NT2/D1 (cell line): ENCODE measurements around the gene COTL1.
"Not testable (repeated sequence)": the region's sequence is repeated elsewhere in the genome, so short reads cannot be mapped to it uniquely, and the experiment has no call there.

Experiments
- DNase-seq: peaks from one replicate; pipeline ENCODE4 v3.0.0-alpha.2; 2011; ENCODE audit warnings: low read depth, low spot score
- H3K27me3 ChIP-seq: 2 replicates; pipeline ENCODE4 v1.6.0; 2011; ENCODE audit warnings: mild to moderate bottlenecking; ENCODE audit not compliant: insufficient read length, insufficient read depth
- H3K36me3 ChIP-seq: 2 replicates; pipeline ENCODE4 v1.6.1; 2011; ENCODE audit warnings: mild to moderate bottlenecking, low read length, mixed read lengths; ENCODE audit not compliant: insufficient read depth, insufficient read length
- H3K4me1 ChIP-seq: 2 replicates; pipeline ENCODE4 v1.5.1; 2011; ENCODE audit not compliant: insufficient read depth, insufficient read length
- H3K4me3 ChIP-seq: 2 replicates; pipeline ENCODE4 v1.5.1; 2011; ENCODE audit warnings: low read depth; ENCODE audit not compliant: insufficient read length
- H3K9ac ChIP-seq: 2 replicates; pipeline ENCODE4 v1.6.0; 2011; ENCODE audit warnings: low read depth; ENCODE audit not compliant: insufficient read length
- H3K9me3 ChIP-seq: 2 replicates; pipeline ENCODE4 v1.5.1; 2011; ENCODE audit warnings: mild to moderate bottlenecking, low read length; ENCODE audit not compliant: insufficient read depth
- SUZ12 ChIP-seq: IDR thresholded peaks from 2 replicates; pipeline ENCODE4 v1.6.1; 2011; ENCODE audit not compliant: insufficient read length, insufficient read depth; ENCODE audit errors: extremely low read depth
- YY1 ChIP-seq: IDR thresholded peaks from 2 replicates; pipeline ENCODE4 v1.6.1; 2011; ENCODE audit not compliant: insufficient read length, insufficient read depth
- ZNF274 ChIP-seq: IDR thresholded peaks from 2 replicates; pipeline ENCODE4 v1.6.1; 2011; ENCODE audit warnings: mild to moderate bottlenecking, low read depth, low read length

The COTL1 gene

GRCh38 chr16:84641643-84642358, 23.9 kb upstream of the COTL1 start:
- Histone ChIP-seq H3K4me3 (no peak overlapping the region), H3K9ac (no peak overlapping the region), H3K9me3 (no peaks in the 10 kb centered on the region), H3K4me1 (peaks cover 2% of the 10 kb centered on the region), H3K36me3 (no peaks in the 10 kb centered on the region), H3K27me3 (peaks cover 4% of the 10 kb centered on the region)
- DNase-seq = no peak
- no peak for TF ChIP-seq SUZ12
- no peak for TF ChIP-seq YY1
- no peak for TF ChIP-seq ZNF274

- Histone ChIP-seq H3K9ac (no peak overlapping the region), H3K27me3 (no peaks in the 10 kb centered on the region), H3K4me1 (peaks cover 2% of the 10 kb centered on the region), H3K4me3 (no peak overlapping the region), H3K36me3 (no peaks in the 10 kb centered on the region), H3K9me3 (no peaks in the 10 kb centered on the region)
- no peak for DNase-seq
- no peak for TF ChIP-seq SUZ12
- TF ChIP-seq ZNF274 = no peak
- no peak for TF ChIP-seq YY1
Observed at GRCh38 chr16:84640145-84640544, 22.3 kb upstream of the COTL1 start.

- Histone ChIP-seq H3K27me3 (no peaks in the 10 kb centered on the region), H3K9me3 (no peaks in the 10 kb centered on the region), H3K36me3 (no peaks in the 10 kb centered on the region), H3K4me3 (no peak overlapping the region), H3K4me1 (peaks cover 2% of the 10 kb centered on the region), H3K9ac (peak overlapping the region; percentile 24)
- no peak for DNase-seq
- TF ChIP-seq SUZ12 = no peak
- TF ChIP-seq YY1 = no peak
- no peak for TF ChIP-seq ZNF274
Observed at GRCh38 chr16:84638231-84638806, 20.4 kb upstream of the COTL1 start.

- Histone ChIP-seq H3K9me3 (no peaks in the 10 kb centered on the region), H3K4me1 (no peaks in the 10 kb centered on the region), H3K27me3 (no peaks in the 10 kb centered on the region), H3K36me3 (no peaks in the 10 kb centered on the region), H3K4me3 (no peak overlapping the region), H3K9ac (no peak overlapping the region)
- no peak for DNase-seq
- TF ChIP-seq SUZ12 = no peak
- TF ChIP-seq YY1 = no peak
- TF ChIP-seq ZNF274 = no peak
Observed at GRCh38 chr16:84637709-84638108, 19.8 kb upstream of the COTL1 start.

- Histone ChIP-seq H3K9me3 (no peaks in the 10 kb centered on the region), H3K9ac (no peak overlapping the region), H3K36me3 (no peaks in the 10 kb centered on the region), H3K4me1 (no peaks in the 10 kb centered on the region), H3K27me3 (no peaks in the 10 kb centered on the region), H3K4me3 (no peak overlapping the region)
- no peak for DNase-seq
- TF ChIP-seq YY1 (no peak), SUZ12 (no peak), ZNF274 (no peak)
Observed at GRCh38 chr16:84635702-84636101, 17.8 kb upstream of the COTL1 start.

GRCh38 chr16:84633622-84634021, 15.7 kb upstream of the COTL1 start:
- no peaks in the 10 kb centered on the region for H3K4me1 ChIP-seq
- no peak for TF ChIP-seq YY1
- no peak for TF ChIP-seq SUZ12
- no peak for TF ChIP-seq ZNF274
- no peak overlapping the region for H3K9ac ChIP-seq
- no peaks in the 10 kb centered on the region for H3K36me3 ChIP-seq
- no peak for DNase-seq
- H3K4me3 ChIP-seq = no peak overlapping the region
- no peaks in the 10 kb centered on the region for H3K27me3 ChIP-seq
- no peaks in the 10 kb centered on the region for H3K9me3 ChIP-seq

- not testable (repeated sequence) for H3K36me3 ChIP-seq, H3K4me3 ChIP-seq, H3K27me3 ChIP-seq, H3K9ac ChIP-seq, H3K9me3 ChIP-seq, DNase-seq, H3K4me1 ChIP-seq
Observed at GRCh38 chr16:84632862-84633261, 15.0 kb upstream of the COTL1 start.

GRCh38 chr16:84631886-84632285, 14.0 kb upstream of the COTL1 start:
- Histone ChIP-seq H3K36me3 (no peaks in the 10 kb centered on the region), H3K9me3 (no peaks in the 10 kb centered on the region), H3K27me3 (no peaks in the 10 kb centered on the region), H3K4me3 (no peak overlapping the region), H3K4me1 (no peaks in the 10 kb centered on the region), H3K9ac (no peak overlapping the region)
- TF ChIP-seq ZNF274 = no peak
- TF ChIP-seq YY1 = no peak
- TF ChIP-seq SUZ12 = no peak
- DNase-seq = no peak
